CD4-positive, alpha-beta T cell treated with Interleukin-12 subunit alpha and Interleukin-12 subunit beta, for 1 hour (primary cell): Measurements from ENCODE around the gene ZNF683.

Experiments
- DNase-seq: peaks from one replicate; pipeline ENCODE4 v3.0.0-alpha.2; 2020

ZNF683 gene

GRCh38 chr1:26357121-26357602, 15.4 kb downstream of the ZNF683 start:
- DNase-seq: no peak

DNA sequence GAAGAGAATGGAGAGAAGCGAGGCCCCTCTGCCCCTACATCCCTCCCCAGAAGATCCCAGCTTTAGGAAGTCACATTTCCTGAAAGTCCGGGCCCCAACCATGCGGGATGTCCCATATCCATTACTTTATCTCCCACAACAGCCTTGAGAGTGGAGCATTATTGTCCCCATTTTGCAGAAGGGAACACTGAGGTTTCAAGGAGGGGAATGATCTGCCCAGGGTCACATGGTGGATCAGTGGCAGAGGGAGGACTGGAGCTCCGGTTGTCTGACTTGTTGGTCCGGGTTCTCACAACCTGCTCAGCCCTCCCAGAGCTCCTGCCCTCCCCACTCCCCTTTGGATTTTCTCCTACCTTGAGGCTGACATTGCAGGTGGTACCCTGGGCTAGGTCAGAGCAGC, 16.4 kb downstream of the ZNF683 start:
- no peak for DNase-seq

DNA sequence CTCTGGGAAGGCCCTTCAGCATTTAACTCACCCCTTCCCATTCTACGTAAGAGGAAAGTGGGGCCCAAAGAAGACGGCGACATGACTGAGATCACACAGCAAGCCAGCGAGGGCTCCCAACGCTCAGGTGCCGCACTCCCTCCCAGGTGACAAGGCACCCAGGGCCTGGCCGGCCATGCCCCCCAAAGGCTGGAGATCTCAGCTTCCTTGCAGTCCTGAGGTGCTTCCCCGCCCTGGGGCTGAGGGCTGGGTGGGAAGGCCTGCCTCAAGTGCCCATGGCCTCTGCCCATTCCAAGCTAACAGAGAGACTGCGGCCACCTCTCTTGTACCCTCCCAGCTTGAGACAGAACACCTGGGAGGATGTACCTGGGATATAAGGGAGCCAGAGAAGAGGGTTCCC, 17.6 kb downstream of the ZNF683 start:
- no peak for DNase-seq

DNA sequence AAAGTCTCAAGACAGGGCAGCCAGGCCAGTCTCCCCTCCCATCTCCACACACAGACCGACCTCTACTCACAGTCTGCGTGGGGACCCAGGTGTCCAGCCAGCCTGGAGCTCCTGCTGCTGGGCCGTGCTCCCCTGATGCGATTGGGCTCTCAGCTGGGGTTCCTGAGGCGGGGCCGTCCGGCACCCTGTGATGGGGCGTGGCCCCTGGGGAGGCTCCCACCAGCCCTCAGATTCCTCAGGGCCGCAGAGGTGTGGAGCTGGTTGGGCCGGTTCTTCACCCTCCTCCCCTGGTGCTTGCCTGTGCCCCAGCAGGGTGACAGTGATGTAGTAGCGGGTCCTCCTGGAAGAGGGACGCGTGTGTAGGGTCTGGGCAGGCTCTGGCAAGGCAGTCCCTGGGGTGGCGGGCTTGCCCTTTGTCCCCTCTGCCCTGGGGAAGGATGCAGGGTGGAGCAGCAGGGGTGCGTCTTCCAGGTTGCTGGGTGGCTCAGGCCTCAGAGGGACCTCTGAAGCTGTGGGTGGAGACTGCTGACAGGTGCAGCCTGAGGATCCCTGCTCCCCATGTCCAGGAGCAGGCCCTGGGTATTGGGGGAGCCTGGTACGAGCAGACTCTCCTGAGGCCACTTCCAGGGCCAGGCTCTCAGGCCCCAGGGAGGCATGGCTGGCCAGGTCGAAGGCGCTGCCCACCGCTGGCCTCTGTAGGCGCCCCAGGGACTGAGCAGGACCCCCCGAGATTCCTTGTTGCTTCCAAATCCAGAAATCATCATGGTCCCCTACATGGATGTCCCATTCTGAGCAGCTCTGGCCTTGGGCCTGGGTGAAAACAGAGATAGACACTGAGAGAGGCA, 18.4 kb downstream of the ZNF683 start, which contains the start of gene CRYBG2:
TSS of gene CRYBG2 (minus strand) at position 155 of the 845 bp plus-strand sequence. CDS start 7,473 bp downstream, outside the sequence.
- DNase-seq: no peak

DNA sequence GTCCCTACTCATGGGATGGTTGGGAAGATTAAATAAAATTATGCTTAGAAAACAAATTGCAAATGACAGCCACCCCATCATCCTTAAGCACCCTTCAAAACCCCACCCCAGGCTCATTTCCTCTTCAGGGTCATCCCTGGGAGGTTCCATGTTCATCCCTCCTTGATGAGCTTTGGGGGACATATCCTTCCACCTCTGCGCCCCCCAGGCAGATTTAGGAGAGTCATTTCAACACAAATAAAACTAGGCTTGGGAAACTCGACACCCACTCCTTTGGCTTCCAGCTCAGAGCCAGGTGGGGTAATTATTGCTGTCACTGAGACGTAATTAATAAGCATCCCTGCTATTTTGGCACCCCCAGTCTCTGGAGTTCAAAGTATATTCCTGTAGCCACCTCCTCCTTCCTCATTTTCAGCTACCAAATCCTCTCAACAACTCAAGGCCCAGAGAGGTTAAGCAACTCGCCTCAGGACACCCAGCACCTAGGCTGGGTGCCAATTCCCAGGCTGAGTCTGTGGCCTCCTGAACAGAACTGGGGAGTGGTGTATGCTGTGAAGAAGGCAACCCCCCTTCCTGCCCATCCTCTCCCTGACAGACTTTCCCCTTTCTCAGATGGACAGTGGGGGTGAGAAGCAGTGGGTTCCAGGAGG, 19.2 kb downstream of the ZNF683 start:
- DNase-seq: no peak

GRCh38 chr1:26352338-26352679, 20.2 kb downstream of the ZNF683 start:
- DNase-seq: no peak

- DNase-seq: no peak
Observed at GRCh38 chr1:26351590-26352337, 20.8 kb downstream of the ZNF683 start.

DNA sequence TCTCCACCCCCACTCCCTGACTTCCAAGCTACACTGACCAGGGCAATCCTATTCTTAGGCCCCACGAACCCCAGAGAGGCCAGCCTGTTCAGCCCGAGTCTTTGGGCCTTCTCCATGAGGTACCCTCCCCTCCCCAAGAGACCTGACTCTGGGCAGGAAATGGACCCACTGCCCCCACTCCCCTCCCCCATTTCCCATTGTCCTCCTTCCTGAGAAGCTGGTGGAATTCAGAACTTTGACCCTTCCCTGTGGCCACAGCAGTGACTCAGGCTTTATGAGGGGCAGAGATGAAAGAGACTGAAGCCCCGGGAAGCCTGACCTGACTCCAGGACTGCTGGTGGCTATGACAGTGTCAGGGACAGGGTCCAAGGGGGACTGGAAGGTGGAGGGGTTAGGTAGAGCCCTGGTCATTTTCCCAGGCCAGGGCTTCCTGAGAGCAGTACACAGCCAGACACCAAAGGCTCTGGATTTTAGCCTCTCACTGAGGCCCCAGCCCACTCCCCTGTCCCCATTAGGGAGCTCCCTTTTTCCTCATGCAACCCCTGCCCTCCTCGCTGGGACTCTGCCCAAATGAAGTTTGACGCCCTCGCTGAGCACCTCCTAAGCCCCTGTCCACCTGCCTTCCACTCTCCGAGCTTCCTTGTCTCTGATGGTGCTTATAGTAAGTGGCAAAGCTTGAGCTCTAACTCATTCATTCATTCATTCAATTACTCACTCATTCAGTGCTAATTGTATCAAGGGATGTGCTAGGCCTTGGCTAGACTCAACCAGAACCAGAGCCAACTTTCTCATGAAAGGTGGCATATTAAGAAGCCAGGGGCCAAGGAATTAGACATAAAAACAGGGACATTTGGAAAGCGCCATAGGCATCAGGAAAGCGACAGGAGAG, 21.6 kb downstream of the ZNF683 start:
- no peak for DNase-seq

GRCh38 chr1:26350343-26350700, 22.2 kb downstream of the ZNF683 start:
- DNase-seq: no peak

DNA sequence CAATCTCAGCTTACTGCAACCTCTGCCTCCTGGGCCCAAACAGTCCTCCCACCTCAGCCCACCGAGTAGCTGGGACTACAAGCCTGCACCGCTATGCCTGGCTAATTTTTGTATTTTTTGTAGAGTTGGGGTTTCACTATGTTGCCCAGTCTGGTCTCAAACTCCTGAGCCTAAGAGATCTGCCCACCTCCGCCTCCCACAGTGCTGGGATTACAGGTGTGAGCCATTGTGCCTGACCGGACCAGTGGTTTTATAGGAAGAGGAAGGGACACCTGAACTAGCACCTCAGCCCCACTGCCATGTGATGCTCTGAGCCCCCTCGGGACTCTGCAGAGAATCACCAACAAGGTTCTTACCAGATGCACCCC, 22.7 kb downstream of the ZNF683 start:
- no peak for DNase-seq

- no peak for DNase-seq
Observed at GRCh38 chr1:26349188-26349876, 23.2 kb downstream of the ZNF683 start.

GRCh38 chr1:26346274-26347033, 26.1 kb downstream of the ZNF683 start:
- no peak for DNase-seq

DNA sequence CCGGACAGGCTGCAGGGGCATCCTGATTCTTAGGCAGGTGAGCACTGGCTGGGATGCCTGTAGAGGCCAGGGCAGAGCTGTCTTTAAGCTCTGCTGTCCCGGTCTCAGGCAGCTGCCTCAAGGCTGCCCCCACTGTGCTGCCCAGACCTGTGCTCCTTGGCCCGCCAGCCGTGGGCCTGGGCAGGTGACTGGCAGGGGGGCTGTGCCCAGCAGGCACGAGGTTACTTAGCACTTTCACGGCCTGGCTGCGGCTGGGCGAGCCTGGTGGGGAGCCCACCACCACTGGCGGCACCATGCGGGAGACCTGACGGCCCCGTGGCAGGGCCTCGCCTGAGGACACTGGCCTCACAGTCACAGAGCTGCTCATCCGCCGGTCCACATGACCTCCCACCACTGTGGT, 26.8 kb downstream of the ZNF683 start:
- DNase-seq: no peak

- DNase-seq: no peak
Observed at GRCh38 chr1:26344147-26344920, 28.2 kb downstream of the ZNF683 start.

DNA sequence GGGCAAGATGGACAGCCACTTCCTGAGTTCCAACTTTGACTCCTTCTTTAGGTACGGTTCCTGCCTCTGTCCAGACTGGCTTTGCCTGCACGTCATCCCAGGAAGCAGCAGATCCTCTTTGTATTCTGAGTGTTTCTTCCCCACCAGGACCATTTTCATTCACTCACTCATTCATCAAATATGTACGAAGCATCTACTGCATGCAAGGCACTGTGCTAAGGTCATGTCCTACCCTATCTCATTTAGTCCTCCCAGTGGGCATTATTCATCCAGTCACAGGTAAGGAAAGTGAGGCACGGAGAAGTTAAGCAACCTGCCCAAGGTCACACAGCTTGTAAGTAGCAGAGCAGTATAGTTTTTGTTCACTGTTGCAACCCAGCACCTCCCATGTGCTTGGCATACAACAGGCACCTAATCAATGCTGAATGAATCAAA, 32.5 kb downstream of the ZNF683 start:
- no peak for DNase-seq

- no peak for DNase-seq
Observed at GRCh38 chr1:26338670-26339069, 33.9 kb downstream of the ZNF683 start.

GRCh38 chr1:26337625-26338024, 34.9 kb downstream of the ZNF683 start:
- DNase-seq: no peak

- no peak for DNase-seq
Observed at GRCh38 chr1:26337206-26337535, 35.4 kb downstream of the ZNF683 start.

DNA sequence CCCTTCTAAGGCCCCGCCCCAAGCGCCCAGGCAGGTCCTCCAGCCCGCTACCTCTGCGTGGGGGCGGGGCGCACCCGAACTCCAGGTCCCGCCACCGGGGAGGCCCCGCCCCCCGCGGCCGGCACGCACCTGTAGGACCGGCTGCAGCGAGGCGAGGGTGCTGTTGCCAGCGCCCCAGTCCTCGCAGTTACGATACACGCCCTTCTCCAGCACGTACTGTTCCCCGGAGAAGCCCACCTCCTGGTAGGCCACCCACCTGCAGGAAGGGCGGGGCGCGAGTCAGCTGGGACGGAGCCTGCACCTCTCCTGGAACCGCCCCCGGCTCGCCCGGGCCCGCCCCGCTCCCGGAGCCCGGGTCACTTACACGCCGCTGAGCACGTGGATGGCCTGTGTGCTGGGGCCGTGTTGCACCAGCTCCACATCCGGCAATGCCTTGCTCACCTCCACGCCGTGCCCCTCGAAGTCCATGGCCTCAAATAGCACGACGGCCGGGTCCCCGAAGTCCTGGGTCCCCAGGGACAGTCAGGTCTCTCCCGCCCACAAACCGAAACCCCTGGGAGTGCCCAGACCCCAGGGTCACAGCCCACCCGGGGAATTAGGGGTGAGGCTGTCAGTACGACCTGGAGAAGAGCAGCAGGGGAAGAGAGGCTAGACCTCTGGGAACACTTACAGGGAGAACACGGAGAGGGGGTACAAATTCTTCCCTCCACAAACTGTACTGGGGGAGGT, 35.9 kb downstream of the ZNF683 start:
- peak; percentile 92 for DNase-seq
